T-helper 2 cell treated with Interferon-gamma antibody and Interleukin-4, amounts not matched to agents 5 μg/mL and 100 μg/mL, for 36 hours (primary cell): ENCODE data around the gene ZC2HC1C.
"Not testable (repeated sequence)": the region's sequence is repeated elsewhere in the genome, so short reads cannot be mapped to it uniquely, and the experiment has no call there.

Experiments used
- DNase-seq: peaks from one replicate; pipeline ENCODE4 v3.0.0; 2021; ENCODE audit warnings: low spot score
- H3K27ac Mint-ChIP-seq: one replicate; pipeline ENCODE4 v1.8.0; 2021; ENCODE audit warnings: mild to moderate bottlenecking, mixed read lengths
- H3K27me3 Mint-ChIP-seq: one replicate; pipeline ENCODE4 v1.8.0; 2021; ENCODE audit warnings: low read depth, mixed read lengths
- H3K36me3 Mint-ChIP-seq: one replicate; pipeline ENCODE4 v1.8.0; 2021; ENCODE audit warnings: low read depth, mixed read lengths
- H3K4me1 Mint-ChIP-seq: one replicate; pipeline ENCODE4 v1.8.0; 2021; ENCODE audit warnings: low read depth, mixed read lengths
- H3K4me3 Mint-ChIP-seq: one replicate; pipeline ENCODE4 v1.8.0; 2022; ENCODE audit warnings: mild to moderate bottlenecking, moderate library complexity, mixed read lengths
- H3K9me3 Mint-ChIP-seq: one replicate; pipeline ENCODE4 v1.8.0; 2021; ENCODE audit warnings: mixed read lengths

The ZC2HC1C gene

GRCh38 chr14:75067212-75067611, 2.2 kb upstream of the ZC2HC1C start:
- Mint-ChIP-seq H3K27me3 (peaks cover 4% of the 10 kb centered on the region), H3K4me3 (no peak overlapping the region), H3K9me3 (no peaks in the 10 kb centered on the region), H3K27ac (no peak overlapping the region), H3K4me1 (peaks cover 14% of the 10 kb centered on the region), H3K36me3 (peaks cover 4% of the 10 kb centered on the region)
- DNase-seq, result no peak

DNA sequence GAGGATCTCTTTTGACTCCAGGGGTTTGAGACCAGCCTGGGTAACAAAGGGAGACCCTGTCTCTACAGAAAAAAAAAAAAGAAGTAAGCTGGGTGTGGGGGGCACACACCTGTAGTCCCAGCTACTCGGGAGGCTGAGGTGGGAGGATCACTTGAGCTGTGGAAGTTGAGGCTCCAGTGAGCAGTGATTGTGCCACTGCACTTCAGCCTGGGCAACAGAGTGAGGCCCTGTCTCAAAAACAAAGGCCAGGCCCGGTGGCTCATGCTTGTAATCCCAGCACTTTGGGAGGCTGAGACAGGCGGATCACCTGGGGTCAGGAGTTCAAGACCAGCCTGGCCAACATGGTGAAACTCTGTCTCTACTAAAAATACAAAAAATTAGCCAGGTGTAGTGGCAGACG, 1.7 kb upstream of the ZC2HC1C start:
- H3K4me1 Mint-ChIP-seq, result peaks cover 14% of the 10 kb centered on the region
- H3K36me3 Mint-ChIP-seq, H3K4me3 Mint-ChIP-seq, H3K9me3 Mint-ChIP-seq, H3K27ac Mint-ChIP-seq, H3K27me3 Mint-ChIP-seq, DNase-seq: not testable (repeated sequence)

DNA sequence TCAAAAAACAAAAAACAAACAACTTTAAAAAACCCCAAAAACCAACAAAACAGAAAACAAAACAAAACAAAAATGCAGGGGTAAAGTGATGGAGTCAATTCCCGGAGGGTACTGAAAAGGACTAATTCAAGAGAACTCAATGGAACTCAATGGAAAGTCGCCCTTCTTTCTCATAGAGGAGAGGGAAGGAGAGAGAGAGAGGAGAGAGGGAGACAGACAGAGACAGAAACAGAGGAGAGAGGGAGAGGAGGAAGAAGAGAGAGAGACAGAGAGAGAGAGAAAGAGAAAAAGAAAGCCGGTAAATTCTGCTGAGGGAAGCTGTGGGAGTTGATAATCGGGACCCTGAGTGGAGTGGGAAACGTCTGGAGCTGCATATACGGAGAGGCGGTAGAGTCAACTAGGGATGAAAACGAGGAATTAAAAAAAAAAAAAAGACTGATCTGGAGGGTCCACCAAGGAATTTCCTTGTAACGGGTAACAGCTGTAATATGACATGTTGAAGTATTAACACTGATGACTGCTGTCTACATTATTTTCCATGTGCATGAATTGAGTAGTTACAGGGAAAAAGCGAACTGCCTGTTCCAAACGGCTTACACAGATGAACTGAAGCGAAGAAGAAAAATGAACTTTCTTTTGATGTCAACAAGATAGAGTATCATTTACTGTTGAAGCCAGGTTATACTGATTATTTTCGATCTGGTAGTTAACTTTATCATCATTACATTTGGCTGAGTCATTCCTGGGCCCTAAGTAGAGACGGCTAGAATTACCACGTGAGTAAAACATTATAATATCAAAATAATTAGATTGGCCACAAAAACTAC, 934 bp upstream of the ZC2HC1C start:
- no peak for DNase-seq
- H3K4me1 Mint-ChIP-seq, result peaks cover 14% of the 10 kb centered on the region
- H3K36me3 Mint-ChIP-seq, result peaks cover 4% of the 10 kb centered on the region
- peaks cover 4% of the 10 kb centered on the region for H3K27me3 Mint-ChIP-seq
- no peaks in the 10 kb centered on the region for H3K9me3 Mint-ChIP-seq
- H3K4me3 Mint-ChIP-seq, result no peak overlapping the region
- no peak overlapping the region for H3K27ac Mint-ChIP-seq

DNA sequence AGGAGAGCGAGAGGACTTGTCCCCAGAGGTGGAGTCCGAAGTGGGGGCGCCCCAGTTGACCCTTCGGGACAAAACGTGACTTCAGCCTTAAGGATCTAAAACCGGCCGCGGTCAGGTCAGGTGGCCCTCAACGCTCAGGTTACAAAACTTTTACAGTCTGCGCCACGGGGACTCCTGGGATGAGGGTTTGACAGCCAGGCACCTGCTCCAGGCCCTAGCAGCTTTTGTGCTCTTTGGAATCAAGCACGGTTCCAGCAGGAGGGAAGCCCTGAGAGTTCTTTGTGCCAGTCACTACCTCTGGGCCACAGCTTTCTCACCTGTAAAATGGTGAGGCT, 337 bp downstream of the ZC2HC1C start:
- no peaks in the 10 kb centered on the region for H3K9me3 Mint-ChIP-seq
- H3K4me1 Mint-ChIP-seq, result peaks cover 7% of the 10 kb centered on the region
- no peak overlapping the region for H3K27ac Mint-ChIP-seq
- H3K4me3 Mint-ChIP-seq, result no peak overlapping the region
- no peaks in the 10 kb centered on the region for H3K36me3 Mint-ChIP-seq
- H3K27me3 Mint-ChIP-seq, result peaks cover 4% of the 10 kb centered on the region
- DNase-seq, result no peak

DNA sequence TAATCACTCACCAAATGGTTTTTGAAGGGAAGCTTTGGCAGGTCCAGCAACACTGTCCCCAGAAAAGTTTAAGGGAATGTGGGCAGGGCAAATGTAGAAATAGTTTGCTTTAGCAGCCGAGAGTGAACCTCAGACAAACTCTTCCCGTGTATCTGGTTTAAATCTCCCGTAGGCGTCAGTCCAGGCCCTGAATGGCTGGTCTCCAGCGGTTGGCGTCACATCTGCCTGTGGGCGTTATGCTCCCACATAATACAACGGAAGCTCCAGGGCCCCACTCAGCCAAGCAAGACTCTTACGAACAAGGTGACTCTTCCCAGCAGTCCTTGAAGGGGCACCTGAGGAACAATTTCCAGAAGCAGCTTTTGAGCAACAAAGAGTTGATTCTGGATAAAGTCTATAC, 942 bp downstream of the ZC2HC1C start:
- peaks cover 4% of the 10 kb centered on the region for H3K27me3 Mint-ChIP-seq
- H3K27ac Mint-ChIP-seq, result no peak overlapping the region

GRCh38 chr14:75077794-75078193, 8.4 kb downstream of the ZC2HC1C start:
- no peak for DNase-seq
- no peaks in the 10 kb centered on the region for H3K27me3 Mint-ChIP-seq
- no peak overlapping the region for H3K27ac Mint-ChIP-seq
- H3K9me3 Mint-ChIP-seq, result no peaks in the 10 kb centered on the region
- peaks cover 10% of the 10 kb centered on the region for H3K36me3 Mint-ChIP-seq
- no peaks in the 10 kb centered on the region for H3K4me1 Mint-ChIP-seq
- H3K4me3 Mint-ChIP-seq, result no peak overlapping the region

More for the DNA sequence above, 942 bp downstream of the ZC2HC1C start:
- Mint-ChIP-seq H3K4me3 (peak overlapping the region; percentile 16), H3K4me1 (peaks cover 4% of the 10 kb centered on the region), H3K9me3 (no peaks in the 10 kb centered on the region), H3K36me3 (no peaks in the 10 kb centered on the region)
- DNase-seq, result no peak

DNA sequence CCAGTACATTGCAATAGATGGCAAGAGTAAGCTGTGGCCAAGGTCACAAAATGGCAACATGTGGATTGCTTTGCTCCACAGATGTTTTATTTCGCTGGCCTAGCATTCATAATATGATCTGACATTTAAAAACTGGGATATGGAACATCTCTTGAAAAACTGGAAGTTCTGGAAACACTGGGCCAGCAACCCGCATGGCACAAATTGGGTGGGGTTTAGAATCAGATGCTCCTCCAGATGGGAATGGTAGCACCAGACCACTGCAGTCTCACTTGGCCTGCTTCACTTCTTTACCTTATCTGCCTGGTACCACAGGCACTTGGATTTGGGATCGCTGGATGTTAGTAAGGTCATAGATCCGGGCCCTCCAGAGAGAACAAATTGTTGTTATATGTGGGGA, 10.1 kb downstream of the ZC2HC1C start:
- no peaks in the 10 kb centered on the region for H3K9me3 Mint-ChIP-seq
- no peaks in the 10 kb centered on the region for H3K27me3 Mint-ChIP-seq
- H3K36me3 Mint-ChIP-seq, result peaks cover 24% of the 10 kb centered on the region
- no peak overlapping the region for H3K4me3 Mint-ChIP-seq
- H3K27ac Mint-ChIP-seq, result no peak overlapping the region
- no peak for DNase-seq
- no peaks in the 10 kb centered on the region for H3K4me1 Mint-ChIP-seq

GRCh38 chr14:75081660-75082229, 12.3 kb downstream of the ZC2HC1C start:
- Mint-ChIP-seq H3K9me3 (no peaks in the 10 kb centered on the region), H3K4me1 (no peaks in the 10 kb centered on the region), H3K27ac (no peak overlapping the region), H3K27me3 (no peaks in the 10 kb centered on the region), H3K36me3 (peaks cover 36% of the 10 kb centered on the region), H3K4me3 (no peak overlapping the region)
- no peak for DNase-seq

GRCh38 chr14:75083271-75083670, 13.8 kb downstream of the ZC2HC1C start:
- Mint-ChIP-seq H3K36me3 (peaks cover 45% of the 10 kb centered on the region), H3K27ac (no peak overlapping the region), H3K4me1 (no peaks in the 10 kb centered on the region), H3K9me3 (no peaks in the 10 kb centered on the region), H3K27me3 (no peaks in the 10 kb centered on the region), H3K4me3 (no peak overlapping the region)
- no peak for DNase-seq

GRCh38 chr14:75084513-75084912, 15.1 kb downstream of the ZC2HC1C start:
- DNase-seq, result no peak
- no peaks in the 10 kb centered on the region for H3K27me3 Mint-ChIP-seq
- H3K27ac Mint-ChIP-seq, result no peak overlapping the region
- H3K4me1 Mint-ChIP-seq, result no peaks in the 10 kb centered on the region
- H3K36me3 Mint-ChIP-seq, result peaks cover 45% of the 10 kb centered on the region
- H3K9me3 Mint-ChIP-seq, result no peaks in the 10 kb centered on the region
- no peak overlapping the region for H3K4me3 Mint-ChIP-seq

- H3K4me3 Mint-ChIP-seq, result no peak overlapping the region
- peaks cover 47% of the 10 kb centered on the region for H3K36me3 Mint-ChIP-seq
- DNase-seq, result no peak
- no peaks in the 10 kb centered on the region for H3K9me3 Mint-ChIP-seq
- H3K27me3 Mint-ChIP-seq, result no peaks in the 10 kb centered on the region
- no peak overlapping the region for H3K27ac Mint-ChIP-seq
- H3K4me1 Mint-ChIP-seq, result no peaks in the 10 kb centered on the region
Measured at GRCh38 chr14:75088153-75088552, 18.7 kb downstream of the ZC2HC1C start.

GRCh38 chr14:75088566-75089373, 19.3 kb downstream of the ZC2HC1C start:
- Mint-ChIP-seq H3K4me3 (no peak overlapping the region), H3K27ac (no peak overlapping the region), H3K27me3 (no peaks in the 10 kb centered on the region), H3K9me3 (no peaks in the 10 kb centered on the region), H3K4me1 (no peaks in the 10 kb centered on the region), H3K36me3 (peaks cover 44% of the 10 kb centered on the region)
- DNase-seq, result no peak

GRCh38 chr14:75090353-75090752, 20.9 kb downstream of the ZC2HC1C start:
- Mint-ChIP-seq H3K4me3 (no peak overlapping the region), H3K9me3 (no peaks in the 10 kb centered on the region), H3K36me3 (peaks cover 39% of the 10 kb centered on the region), H3K27me3 (no peaks in the 10 kb centered on the region), H3K4me1 (no peaks in the 10 kb centered on the region), H3K27ac (no peak overlapping the region)
- DNase-seq, result no peak

DNA sequence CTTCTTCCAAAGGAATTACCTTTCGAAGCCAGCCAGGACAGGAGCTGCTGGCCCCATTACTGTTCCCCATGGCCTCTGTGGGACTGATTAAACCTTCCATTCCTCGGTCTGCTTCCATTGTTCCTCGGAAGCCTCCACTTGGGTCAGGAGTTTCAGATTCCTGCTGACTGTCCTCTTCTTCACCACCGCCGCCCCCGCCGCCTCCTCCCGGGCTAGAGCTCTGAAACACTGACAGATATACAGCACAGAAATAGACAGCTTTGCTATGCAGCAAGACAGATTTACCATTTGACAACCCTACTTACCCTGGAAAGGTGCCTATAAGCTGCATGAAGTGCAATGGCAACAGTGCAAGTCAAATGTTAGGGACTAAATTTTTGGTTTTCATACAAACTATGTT, 21.8 kb downstream of the ZC2HC1C start:
- Mint-ChIP-seq H3K9me3 (no peaks in the 10 kb centered on the region), H3K36me3 (peaks cover 36% of the 10 kb centered on the region), H3K27ac (no peak overlapping the region), H3K4me3 (no peak overlapping the region), H3K27me3 (no peaks in the 10 kb centered on the region), H3K4me1 (no peaks in the 10 kb centered on the region)
- DNase-seq, result no peak
